GM19397 (cell line): ENCODE results near the gene SSTR3.

Source experiments
- ATAC-seq: cut with Tn5 transposase; IDR thresholded peaks from one replicate; pipeline ENCODE4 v1.9.1; 2021; ENCODE audit warnings: mild to moderate bottlenecking, moderate library complexity; ENCODE audit not compliant: unreplicated experiment

SSTR3 gene

GRCh38 chr22:37154925-37155712 is 57.2 kb downstream of the SSTR3 start:
- ATAC-seq = no peak
